ENCODE measurements around the gene DHRS13. TPM values are rescaled to one million over a fixed set of nuclear protein-coding genes. Genes with fewer than 3 reads are reported as not detected.

Gene DHRS13
- total RNA-seq, 1 experiment from 2014 or later = 28.5 TPM

DNA sequence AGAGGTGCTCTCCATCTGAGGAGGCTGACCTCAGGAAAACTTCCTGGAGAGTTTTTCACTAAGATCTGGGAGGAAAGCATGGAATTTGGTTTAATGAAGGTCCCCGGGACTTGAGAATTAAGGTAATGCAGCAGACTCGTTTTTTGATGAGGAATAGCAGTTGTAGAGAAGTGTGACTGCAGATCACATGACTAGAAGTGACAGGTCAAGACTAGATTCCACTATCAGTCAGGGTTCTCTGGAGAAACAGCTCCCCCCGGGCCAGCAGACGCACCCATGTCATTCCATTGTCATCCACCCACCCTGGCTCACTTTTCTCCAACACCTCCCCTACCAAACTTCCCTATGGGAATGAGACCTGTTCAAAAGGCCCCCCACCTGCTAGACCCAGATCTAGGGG, 1.9 kb upstream of the DHRS13 start:
- no peaks in the 10 kb centered on the region for H3K9me3 Mint-ChIP-seq
- CTCF ChIA-PET = interaction anchor here (0.5 to 9.0 kb wide), 6 partner anchors 32 to 212 kb away, joined by 3 to 103 read pairs (median 4); partner anchors contain the start of genes NEK8 and TLCD1
- no peak overlapping the region for H3K4me3 Mint-ChIP-seq
- peaks cover 39% of the 10 kb centered on the region for H3K36me3 Mint-ChIP-seq
- no peak for ATAC-seq
- POLR2A ChIA-PET = interaction anchor here (0.6 kb wide), 2 partner anchors 14 to 22 kb away, joined by 3 to 4 read pairs; no protein-coding TSS in a partner anchor
- H3K27me3 Mint-ChIP-seq (ENCODE audit: low read depth) = no peaks in the 10 kb centered on the region
- no peak for DNase-seq (ENCODE audit: low spot score)
- peaks cover 39% of the 10 kb centered on the region for H3K4me1 Mint-ChIP-seq
- TF ChIP-seq, protein P1, sequence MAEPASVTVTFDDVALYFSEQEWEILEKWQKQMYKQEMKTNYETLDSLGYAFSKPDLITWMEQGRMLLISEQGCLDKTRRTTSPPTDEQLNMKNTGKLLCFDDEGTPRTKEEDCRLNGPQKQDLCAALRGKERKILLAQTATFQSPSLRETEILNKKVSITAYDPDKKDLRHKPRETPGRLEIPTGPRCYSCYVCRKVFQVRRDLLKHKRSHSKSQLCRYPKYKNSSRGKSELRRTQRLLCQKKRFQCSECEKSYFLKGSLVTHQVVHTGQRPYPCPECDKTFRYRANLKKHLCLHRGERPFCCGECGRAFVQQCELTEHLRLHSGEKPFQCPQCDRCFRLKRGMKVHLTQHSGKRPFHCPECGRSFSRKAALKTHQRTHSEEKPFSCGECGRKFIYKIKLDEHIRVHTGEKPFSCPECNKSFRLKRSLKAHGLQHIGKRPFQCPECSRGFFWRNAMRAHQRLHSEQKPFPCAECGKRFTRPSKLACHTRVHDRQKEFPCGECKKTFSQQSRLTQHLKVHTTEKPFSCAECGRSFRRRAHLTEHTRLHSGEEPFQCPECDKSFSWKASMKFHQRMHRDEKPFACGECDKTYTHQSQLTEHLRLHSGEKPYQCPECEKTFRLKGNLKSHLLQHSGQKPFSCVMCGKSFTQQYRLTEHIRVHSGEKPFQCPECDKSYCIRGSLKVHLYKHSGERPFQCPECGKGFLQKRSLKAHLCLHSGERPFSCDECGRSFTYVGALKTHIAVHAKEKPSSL (CRISPR knock-in tag; conservative IDR thresholded peaks at IDR 0.05) = no peak
- TF ChIP-seq, protein P2, sequence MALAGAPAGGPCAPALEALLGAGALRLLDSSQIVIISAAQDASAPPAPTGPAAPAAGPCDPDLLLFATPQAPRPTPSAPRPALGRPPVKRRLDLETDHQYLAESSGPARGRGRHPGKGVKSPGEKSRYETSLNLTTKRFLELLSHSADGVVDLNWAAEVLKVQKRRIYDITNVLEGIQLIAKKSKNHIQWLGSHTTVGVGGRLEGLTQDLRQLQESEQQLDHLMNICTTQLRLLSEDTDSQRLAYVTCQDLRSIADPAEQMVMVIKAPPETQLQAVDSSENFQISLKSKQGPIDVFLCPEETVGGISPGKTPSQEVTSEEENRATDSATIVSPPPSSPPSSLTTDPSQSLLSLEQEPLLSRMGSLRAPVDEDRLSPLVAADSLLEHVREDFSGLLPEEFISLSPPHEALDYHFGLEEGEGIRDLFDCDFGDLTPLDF (CRISPR knock-in tag; IDR thresholded peaks at IDR 0.05) = no peak
- TF ChIP-seq, protein P3, sequence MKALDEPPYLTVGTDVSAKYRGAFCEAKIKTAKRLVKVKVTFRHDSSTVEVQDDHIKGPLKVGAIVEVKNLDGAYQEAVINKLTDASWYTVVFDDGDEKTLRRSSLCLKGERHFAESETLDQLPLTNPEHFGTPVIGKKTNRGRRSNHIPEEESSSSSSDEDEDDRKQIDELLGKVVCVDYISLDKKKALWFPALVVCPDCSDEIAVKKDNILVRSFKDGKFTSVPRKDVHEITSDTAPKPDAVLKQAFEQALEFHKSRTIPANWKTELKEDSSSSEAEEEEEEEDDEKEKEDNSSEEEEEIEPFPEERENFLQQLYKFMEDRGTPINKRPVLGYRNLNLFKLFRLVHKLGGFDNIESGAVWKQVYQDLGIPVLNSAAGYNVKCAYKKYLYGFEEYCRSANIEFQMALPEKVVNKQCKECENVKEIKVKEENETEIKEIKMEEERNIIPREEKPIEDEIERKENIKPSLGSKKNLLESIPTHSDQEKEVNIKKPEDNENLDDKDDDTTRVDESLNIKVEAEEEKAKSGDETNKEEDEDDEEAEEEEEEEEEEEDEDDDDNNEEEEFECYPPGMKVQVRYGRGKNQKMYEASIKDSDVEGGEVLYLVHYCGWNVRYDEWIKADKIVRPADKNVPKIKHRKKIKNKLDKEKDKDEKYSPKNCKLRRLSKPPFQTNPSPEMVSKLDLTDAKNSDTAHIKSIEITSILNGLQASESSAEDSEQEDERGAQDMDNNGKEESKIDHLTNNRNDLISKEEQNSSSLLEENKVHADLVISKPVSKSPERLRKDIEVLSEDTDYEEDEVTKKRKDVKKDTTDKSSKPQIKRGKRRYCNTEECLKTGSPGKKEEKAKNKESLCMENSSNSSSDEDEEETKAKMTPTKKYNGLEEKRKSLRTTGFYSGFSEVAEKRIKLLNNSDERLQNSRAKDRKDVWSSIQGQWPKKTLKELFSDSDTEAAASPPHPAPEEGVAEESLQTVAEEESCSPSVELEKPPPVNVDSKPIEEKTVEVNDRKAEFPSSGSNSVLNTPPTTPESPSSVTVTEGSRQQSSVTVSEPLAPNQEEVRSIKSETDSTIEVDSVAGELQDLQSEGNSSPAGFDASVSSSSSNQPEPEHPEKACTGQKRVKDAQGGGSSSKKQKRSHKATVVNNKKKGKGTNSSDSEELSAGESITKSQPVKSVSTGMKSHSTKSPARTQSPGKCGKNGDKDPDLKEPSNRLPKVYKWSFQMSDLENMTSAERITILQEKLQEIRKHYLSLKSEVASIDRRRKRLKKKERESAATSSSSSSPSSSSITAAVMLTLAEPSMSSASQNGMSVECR (CRISPR knock-in tag; IDR thresholded peaks at IDR 0.05; ENCODE audit: borderline replicate concordance) = no peak
- TF ChIP-seq, protein P4, sequence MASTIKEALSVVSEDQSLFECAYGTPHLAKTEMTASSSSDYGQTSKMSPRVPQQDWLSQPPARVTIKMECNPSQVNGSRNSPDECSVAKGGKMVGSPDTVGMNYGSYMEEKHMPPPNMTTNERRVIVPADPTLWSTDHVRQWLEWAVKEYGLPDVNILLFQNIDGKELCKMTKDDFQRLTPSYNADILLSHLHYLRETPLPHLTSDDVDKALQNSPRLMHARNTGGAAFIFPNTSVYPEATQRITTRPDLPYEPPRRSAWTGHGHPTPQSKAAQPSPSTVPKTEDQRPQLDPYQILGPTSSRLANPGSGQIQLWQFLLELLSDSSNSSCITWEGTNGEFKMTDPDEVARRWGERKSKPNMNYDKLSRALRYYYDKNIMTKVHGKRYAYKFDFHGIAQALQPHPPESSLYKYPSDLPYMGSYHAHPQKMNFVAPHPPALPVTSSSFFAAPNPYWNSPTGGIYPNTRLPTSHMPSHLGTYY (CRISPR knock-in tag; IDR thresholded peaks at IDR 0.05) = no peak
- TF ChIP-seq ZNF423 (CRISPR knock-in tag; IDR thresholded peaks at IDR 0.05) = no peak
- no peak for TF ChIP-seq RORB (CRISPR knock-in tag; IDR thresholded peaks at IDR 0.05)
- TF ChIP-seq ETV6 (CRISPR knock-in tag; IDR thresholded peaks at IDR 0.05) = no peak
- TF ChIP-seq, protein P5, sequence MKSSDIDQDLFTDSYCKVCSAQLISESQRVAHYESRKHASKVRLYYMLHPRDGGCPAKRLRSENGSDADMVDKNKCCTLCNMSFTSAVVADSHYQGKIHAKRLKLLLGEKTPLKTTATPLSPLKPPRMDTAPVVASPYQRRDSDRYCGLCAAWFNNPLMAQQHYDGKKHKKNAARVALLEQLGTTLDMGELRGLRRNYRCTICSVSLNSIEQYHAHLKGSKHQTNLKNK (CRISPR knock-in tag; IDR thresholded peaks at IDR 0.05) = no peak
- TF ChIP-seq, protein P6, sequence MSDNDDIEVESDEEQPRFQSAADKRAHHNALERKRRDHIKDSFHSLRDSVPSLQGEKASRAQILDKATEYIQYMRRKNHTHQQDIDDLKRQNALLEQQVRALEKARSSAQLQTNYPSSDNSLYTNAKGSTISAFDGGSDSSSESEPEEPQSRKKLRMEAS (CRISPR knock-in tag; IDR thresholded peaks at IDR 0.05) = no peak
- TF ChIP-seq, protein P7, sequence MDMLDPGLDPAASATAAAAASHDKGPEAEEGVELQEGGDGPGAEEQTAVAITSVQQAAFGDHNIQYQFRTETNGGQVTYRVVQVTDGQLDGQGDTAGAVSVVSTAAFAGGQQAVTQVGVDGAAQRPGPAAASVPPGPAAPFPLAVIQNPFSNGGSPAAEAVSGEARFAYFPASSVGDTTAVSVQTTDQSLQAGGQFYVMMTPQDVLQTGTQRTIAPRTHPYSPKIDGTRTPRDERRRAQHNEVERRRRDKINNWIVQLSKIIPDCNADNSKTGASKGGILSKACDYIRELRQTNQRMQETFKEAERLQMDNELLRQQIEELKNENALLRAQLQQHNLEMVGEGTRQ (CRISPR knock-in tag; IDR thresholded peaks at IDR 0.05) = no peak
- TF ChIP-seq ZBTB21 (CRISPR knock-in tag; IDR thresholded peaks at IDR 0.05; ENCODE audit: borderline replicate concordance) = no peak
- TF ChIP-seq, protein P8, sequence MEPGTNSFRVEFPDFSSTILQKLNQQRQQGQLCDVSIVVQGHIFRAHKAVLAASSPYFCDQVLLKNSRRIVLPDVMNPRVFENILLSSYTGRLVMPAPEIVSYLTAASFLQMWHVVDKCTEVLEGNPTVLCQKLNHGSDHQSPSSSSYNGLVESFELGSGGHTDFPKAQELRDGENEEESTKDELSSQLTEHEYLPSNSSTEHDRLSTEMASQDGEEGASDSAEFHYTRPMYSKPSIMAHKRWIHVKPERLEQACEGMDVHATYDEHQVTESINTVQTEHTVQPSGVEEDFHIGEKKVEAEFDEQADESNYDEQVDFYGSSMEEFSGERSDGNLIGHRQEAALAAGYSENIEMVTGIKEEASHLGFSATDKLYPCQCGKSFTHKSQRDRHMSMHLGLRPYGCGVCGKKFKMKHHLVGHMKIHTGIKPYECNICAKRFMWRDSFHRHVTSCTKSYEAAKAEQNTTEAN (CRISPR knock-in tag; IDR thresholded peaks at IDR 0.05) = no peak
- no peak for TF ChIP-seq CREB1 (CRISPR knock-in tag; IDR thresholded peaks at IDR 0.05)
- no peak for TF ChIP-seq SMAD3 (CRISPR knock-in tag; IDR thresholded peaks at IDR 0.05; ENCODE audit: borderline replicate concordance)
- TF ChIP-seq, protein P9, sequence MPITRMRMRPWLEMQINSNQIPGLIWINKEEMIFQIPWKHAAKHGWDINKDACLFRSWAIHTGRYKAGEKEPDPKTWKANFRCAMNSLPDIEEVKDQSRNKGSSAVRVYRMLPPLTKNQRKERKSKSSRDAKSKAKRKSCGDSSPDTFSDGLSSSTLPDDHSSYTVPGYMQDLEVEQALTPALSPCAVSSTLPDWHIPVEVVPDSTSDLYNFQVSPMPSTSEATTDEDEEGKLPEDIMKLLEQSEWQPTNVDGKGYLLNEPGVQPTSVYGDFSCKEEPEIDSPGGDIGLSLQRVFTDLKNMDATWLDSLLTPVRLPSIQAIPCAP (CRISPR knock-in tag; IDR thresholded peaks at IDR 0.05) = no peak
- TF ChIP-seq JUN (CRISPR knock-in tag; IDR thresholded peaks at IDR 0.05) = no peak
- H3K27ac Mint-ChIP-seq = peak overlapping the region; percentile 24
